Natural killer cell treated with Interleukin-12 subunit alpha and Interleukin-12 subunit beta and Interleukin-15 and Interleukin-18, amount 100 ng/mL, for 72 hours (primary cell): Measurements from ENCODE around the gene CLK3. TPM values are rescaled to one million over a fixed set of nuclear protein-coding genes. Genes with fewer than 3 reads are reported as not detected.

ENCODE experiments used
- ATAC-seq, 2 donors: fragments of 150-1000 bp; cut with Tn5 transposase in 1 of 2; sonication (Bioruptor Pico), chemical (Tn5 transposase) in 1 of 2; 2 replicates each; pipeline ENCODE4 v1.10.0; 2021
- DNase-seq: peaks from one replicate; pipeline ENCODE4 v3.0.0; 2022; ENCODE audit warnings: low spot score
- H3K27ac Mint-ChIP-seq, 2 donors: 1 replicate in 1 of 2; 2 replicates in 1 of 2; pipeline ENCODE4 v1.8.0; 2022; ENCODE audit warnings: mixed read lengths in 2 of 2, mild to moderate bottlenecking in 1 of 2, moderate library complexity in 1 of 2
- H3K27me3 Mint-ChIP-seq, 2 donors: 1 replicate in 1 of 2; 2 replicates in 1 of 2; pipeline ENCODE4 v1.8.0; 2022; ENCODE audit warnings: mixed read lengths in 2 of 2
- H3K36me3 Mint-ChIP-seq: one replicate; pipeline ENCODE4 v1.8.0; 2022; ENCODE audit warnings: mixed read lengths
- H3K4me1 Mint-ChIP-seq, 2 donors: 1 replicate in 1 of 2; 2 replicates in 1 of 2; pipeline ENCODE4 v1.8.0; 2022; ENCODE audit warnings: low read depth in 2 of 2, mixed read lengths in 2 of 2, mild to moderate bottlenecking in 1 of 2
- H3K4me3 Mint-ChIP-seq: one replicate; pipeline ENCODE4 v1.8.0; 2022; ENCODE audit warnings: mixed read lengths
- H3K9me3 Mint-ChIP-seq: 2 replicates; pipeline ENCODE4 v1.8.0; 2022; ENCODE audit warnings: mixed read lengths
- total RNA-seq, 2 donors: library from RNA; stranded (reverse); gene quantifications; one replicate each; pipeline ENCODE4 v1.2.3, GENCODE V29; 2022

CLK3 gene
- total RNA-seq, 2 donors from 2014 or later: 148 TPM

DNA sequence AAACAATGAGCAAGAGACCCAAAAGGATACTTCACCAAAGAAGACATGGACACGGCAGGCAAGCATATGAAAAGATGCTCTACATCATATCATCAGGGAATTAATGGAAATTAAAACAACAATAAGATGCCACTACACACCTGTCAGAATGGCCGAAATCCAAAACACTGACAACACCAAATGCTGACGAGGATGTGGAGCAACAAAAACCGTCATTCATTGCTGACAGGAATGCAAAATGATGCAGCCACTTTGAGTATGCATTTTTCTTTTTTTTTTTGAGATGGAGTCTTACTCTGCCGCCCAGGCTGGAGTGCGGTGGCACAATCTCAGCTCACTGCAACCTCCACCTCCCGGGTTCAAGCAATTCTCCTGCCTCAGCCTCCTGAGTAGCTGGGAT is 61.2 kb downstream of the CLK3 start:
- Mint-ChIP-seq H3K4me3 (no peak overlapping the region), H3K27me3 (no peaks in the 10 kb centered on the region), H3K4me1 (peaks cover 4 to 20% of the 10 kb centered on the region in 2 donors), H3K9me3 (no peaks in the 10 kb centered on the region), H3K36me3 (peaks cover 6% of the 10 kb centered on the region), H3K27ac (no peak overlapping the region)
- DNase-seq (no peak), ATAC-seq (no peak)

Other genes with a start within 250 kb of the CLK3 start
- gene CYP11A1, start 248.2 kb upstream of the CLK3 start, total RNA-seq: 1 to 10 TPM in 1 of 2 donors, not detected in 1; 1.0 TPM
- gene SEMA7A, start 181.9 kb upstream of the CLK3 start, total RNA-seq: 10 to 100 TPM; 32.1 to 40.8 TPM
- gene UBL7, start 154.7 kb upstream of the CLK3 start, total RNA-seq: 10 to 100 TPM; 34.3 to 38.9 TPM
- 100 to 1,000 TPM in 1 of 2 donors, 10 to 100 TPM in 1; 77.1 to 105 TPM for gene ARID3B, start 74.6 kb upstream of the CLK3 start, total RNA-seq
- gene EDC3, start 80.2 kb downstream of the CLK3 start, total RNA-seq: 10 to 100 TPM; 69.4 to 73.0 TPM
- 1 to 10 TPM; 3.2 to 4.6 TPM for gene CYP1A1, start 109.7 kb downstream of the CLK3 start, total RNA-seq
- not detected for gene CYP1A2, start 133.0 kb downstream of the CLK3 start, total RNA-seq
- gene CSK, start 166.2 kb downstream of the CLK3 start, total RNA-seq: 100 to 1,000 TPM; 323 TPM
- 1 to 10 TPM; 3.4 to 4.9 TPM for gene LMAN1L, start 197.0 kb downstream of the CLK3 start, total RNA-seq
- gene CPLX3, start 210.8 kb downstream of the CLK3 start, total RNA-seq: 1 to 10 TPM in 1 of 2 donors, under 1 TPM in 1; 0.43 to 1.7 TPM
- 10 to 100 TPM; 39.1 to 74.7 TPM for gene ULK3, start 227.3 kb downstream of the CLK3 start, total RNA-seq